ENCODE measurements around the gene RBBP4.

RBBP4 gene

GRCh38 chr1:32702599-32703478 lies 51.8 kb downstream of the RBBP4 start, which contains the start of gene SYNC (continued):
- TF ChIP-seq KLF10 (tag by site-specific recombination; IDR thresholded peaks at IDR 0.05) = peak; percentile 47; the same call in 1 of the 2 replicates
- no peak for TF ChIP-seq ZNF600 (tag by site-specific recombination; IDR thresholded peaks at IDR 0.05)
- TF ChIP-seq PATZ1 (tag by site-specific recombination; IDR thresholded peaks at IDR 0.05) = peak; percentile 84
- no peak for TF ChIP-seq MYNN (tag by site-specific recombination; IDR thresholded peaks at IDR 0.05; ENCODE audit: borderline replicate concordance)
- TF ChIP-seq, protein P1, sequence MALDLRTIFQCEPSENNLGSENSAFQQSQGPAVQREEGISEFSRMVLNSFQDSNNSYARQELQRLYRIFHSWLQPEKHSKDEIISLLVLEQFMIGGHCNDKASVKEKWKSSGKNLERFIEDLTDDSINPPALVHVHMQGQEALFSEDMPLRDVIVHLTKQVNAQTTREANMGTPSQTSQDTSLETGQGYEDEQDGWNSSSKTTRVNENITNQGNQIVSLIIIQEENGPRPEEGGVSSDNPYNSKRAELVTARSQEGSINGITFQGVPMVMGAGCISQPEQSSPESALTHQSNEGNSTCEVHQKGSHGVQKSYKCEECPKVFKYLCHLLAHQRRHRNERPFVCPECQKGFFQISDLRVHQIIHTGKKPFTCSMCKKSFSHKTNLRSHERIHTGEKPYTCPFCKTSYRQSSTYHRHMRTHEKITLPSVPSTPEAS (tag by site-specific recombination; IDR thresholded peaks at IDR 0.05) = no peak
- TF ChIP-seq ZFP37 (tag by site-specific recombination; IDR thresholded peaks at IDR 0.05) = 0 out of 2 replicates have a peak, but pooled peaks have one; percentile 36
- no peak for TF ChIP-seq BCL6B (tag by site-specific recombination; IDR thresholded peaks at IDR 0.05)
- TF ChIP-seq WT1 (tag by site-specific recombination; IDR thresholded peaks at IDR 0.05) = no peak
- TF ChIP-seq MZF1 (tag by site-specific recombination; IDR thresholded peaks at IDR 0.05; ENCODE audit: borderline replicate concordance) = no peak
- TF ChIP-seq KLF7 (tag by site-specific recombination; IDR thresholded peaks at IDR 0.05; ENCODE audit: borderline replicate concordance) = peak; percentile 99
- TF ChIP-seq, protein P2, sequence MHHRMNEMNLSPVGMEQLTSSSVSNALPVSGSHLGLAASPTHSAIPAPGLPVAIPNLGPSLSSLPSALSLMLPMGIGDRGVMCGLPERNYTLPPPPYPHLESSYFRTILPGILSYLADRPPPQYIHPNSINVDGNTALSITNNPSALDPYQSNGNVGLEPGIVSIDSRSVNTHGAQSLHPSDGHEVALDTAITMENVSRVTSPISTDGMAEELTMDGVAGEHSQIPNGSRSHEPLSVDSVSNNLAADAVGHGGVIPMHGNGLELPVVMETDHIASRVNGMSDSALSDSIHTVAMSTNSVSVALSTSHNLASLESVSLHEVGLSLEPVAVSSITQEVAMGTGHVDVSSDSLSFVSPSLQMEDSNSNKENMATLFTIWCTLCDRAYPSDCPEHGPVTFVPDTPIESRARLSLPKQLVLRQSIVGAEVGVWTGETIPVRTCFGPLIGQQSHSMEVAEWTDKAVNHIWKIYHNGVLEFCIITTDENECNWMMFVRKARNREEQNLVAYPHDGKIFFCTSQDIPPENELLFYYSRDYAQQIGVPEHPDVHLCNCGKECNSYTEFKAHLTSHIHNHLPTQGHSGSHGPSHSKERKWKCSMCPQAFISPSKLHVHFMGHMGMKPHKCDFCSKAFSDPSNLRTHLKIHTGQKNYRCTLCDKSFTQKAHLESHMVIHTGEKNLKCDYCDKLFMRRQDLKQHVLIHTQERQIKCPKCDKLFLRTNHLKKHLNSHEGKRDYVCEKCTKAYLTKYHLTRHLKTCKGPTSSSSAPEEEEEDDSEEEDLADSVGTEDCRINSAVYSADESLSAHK (tag by site-specific recombination; IDR thresholded peaks at IDR 0.05) = no peak
- TF ChIP-seq EGR2 (tag by site-specific recombination; IDR thresholded peaks at IDR 0.05; ENCODE audit: low read depth) = peak; percentile 58; the same call in 1 of the 2 replicates
- TF ChIP-seq ZSCAN30 (tag by site-specific recombination; IDR thresholded peaks at IDR 0.05) = 0 out of 2 replicates have a peak, but pooled peaks have one; percentile 19
- no peak for TF ChIP-seq ZNF585B (tag by site-specific recombination; IDR thresholded peaks at IDR 0.05)
- no peak for TF ChIP-seq ZBTB1 (tag by site-specific recombination; IDR thresholded peaks at IDR 0.05)
- no peak for TF ChIP-seq ZNF561 (tag by site-specific recombination; IDR thresholded peaks at IDR 0.05; ENCODE audit: borderline replicate concordance)
- peak; percentile 65 for TF ChIP-seq ZBTB8A (tag by site-specific recombination; IDR thresholded peaks at IDR 0.05)
- TF ChIP-seq, protein P3, sequence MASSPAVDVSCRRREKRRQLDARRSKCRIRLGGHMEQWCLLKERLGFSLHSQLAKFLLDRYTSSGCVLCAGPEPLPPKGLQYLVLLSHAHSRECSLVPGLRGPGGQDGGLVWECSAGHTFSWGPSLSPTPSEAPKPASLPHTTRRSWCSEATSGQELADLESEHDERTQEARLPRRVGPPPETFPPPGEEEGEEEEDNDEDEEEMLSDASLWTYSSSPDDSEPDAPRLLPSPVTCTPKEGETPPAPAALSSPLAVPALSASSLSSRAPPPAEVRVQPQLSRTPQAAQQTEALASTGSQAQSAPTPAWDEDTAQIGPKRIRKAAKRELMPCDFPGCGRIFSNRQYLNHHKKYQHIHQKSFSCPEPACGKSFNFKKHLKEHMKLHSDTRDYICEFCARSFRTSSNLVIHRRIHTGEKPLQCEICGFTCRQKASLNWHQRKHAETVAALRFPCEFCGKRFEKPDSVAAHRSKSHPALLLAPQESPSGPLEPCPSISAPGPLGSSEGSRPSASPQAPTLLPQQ (tag by site-specific recombination; IDR thresholded peaks at IDR 0.05) = peak; percentile 40; the same call in 1 of the 2 replicates
- TF ChIP-seq YY1 (tag by site-specific recombination; IDR thresholded peaks at IDR 0.05) = no peak
- no peak for TF ChIP-seq ZNF394 (tag by site-specific recombination; IDR thresholded peaks at IDR 0.05; ENCODE audit: borderline replicate concordance)
- no peak for TF ChIP-seq ZSCAN5A (tag by site-specific recombination; IDR thresholded peaks at IDR 0.05)
- no peak for TF ChIP-seq ZNF555 (tag by site-specific recombination; conservative IDR thresholded peaks at IDR 0.05)
- no peak for TF ChIP-seq ZNF623 (tag by site-specific recombination; IDR thresholded peaks at IDR 0.05)
- TF ChIP-seq ZNF324 (tag by site-specific recombination; IDR thresholded peaks at IDR 0.05) = no peak
- no peak for TF ChIP-seq ZNF2 (tag by site-specific recombination; IDR thresholded peaks at IDR 0.05)
- TF ChIP-seq ZNF654 (tag by site-specific recombination; IDR thresholded peaks at IDR 0.05; ENCODE audit: low read depth) = no peak
- peak; percentile 89; the same call in 1 of the 2 replicates for TF ChIP-seq KLF8 (tag by site-specific recombination; IDR thresholded peaks at IDR 0.05)
- no peak for TF ChIP-seq ZNF174 (tag by site-specific recombination; IDR thresholded peaks at IDR 0.05)
- no peak for TF ChIP-seq YY2 (tag by site-specific recombination; IDR thresholded peaks at IDR 0.05)
- TF ChIP-seq ZNF510 (tag by site-specific recombination; IDR thresholded peaks at IDR 0.05; ENCODE audit: insufficient replicate concordance) = no peak

Measured in HEK293 (cell line).